Measurements from ENCODE around the gene ATP6V1F.
A peak's percentile ranks its signal among the peaks of the same experiment; 100 is the strongest.

ATP6V1F gene, protein sequence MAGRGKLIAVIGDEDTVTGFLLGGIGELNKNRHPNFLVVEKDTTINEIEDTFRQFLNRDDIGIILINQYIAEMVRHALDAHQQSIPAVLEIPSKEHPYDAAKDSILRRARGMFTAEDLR

GRCh38 chr7:128862571-128863432 lies at the start of gene ATP6V1F:
Gene ATP6V1F (plus strand): TSS chr7:128862856. CDS start chr7:128862905, 49 bp downstream.
- peak; percentile 100 for DNase-seq

- DNase-seq = no peak
Measured at GRCh38 chr7:128814499-128814898, 48.2 kb upstream of the ATP6V1F start.

- DNase-seq = no peak
Measured at GRCh38 chr7:128815289-128815942, 47.2 kb upstream of the ATP6V1F start.

DNA sequence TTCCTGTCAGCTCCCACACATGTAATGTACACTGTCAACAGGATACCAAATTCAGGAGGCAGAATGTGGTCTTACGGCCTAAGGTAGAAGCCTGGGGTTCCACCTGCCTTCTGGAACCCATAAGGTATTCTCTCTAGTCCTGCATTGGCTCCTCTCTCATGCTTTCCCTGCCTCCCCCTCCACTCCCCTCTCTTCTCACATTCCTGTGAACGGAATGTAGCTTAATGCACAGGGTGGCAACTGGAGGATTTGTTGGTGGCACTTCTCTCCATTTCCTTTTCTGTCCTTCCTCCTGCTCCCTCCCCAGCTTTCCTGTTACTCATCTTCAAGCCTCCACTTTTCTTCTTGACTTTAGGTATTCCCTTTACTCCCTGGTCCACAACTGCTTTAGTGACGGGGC lies 44.0 kb upstream of the ATP6V1F start:
- no peak for DNase-seq

- DNase-seq = no peak
Measured at GRCh38 chr7:128821724-128822123, 40.9 kb upstream of the ATP6V1F start.

- DNase-seq = no peak
Measured at GRCh38 chr7:128826512-128826911, 36.1 kb upstream of the ATP6V1F start.

DNA sequence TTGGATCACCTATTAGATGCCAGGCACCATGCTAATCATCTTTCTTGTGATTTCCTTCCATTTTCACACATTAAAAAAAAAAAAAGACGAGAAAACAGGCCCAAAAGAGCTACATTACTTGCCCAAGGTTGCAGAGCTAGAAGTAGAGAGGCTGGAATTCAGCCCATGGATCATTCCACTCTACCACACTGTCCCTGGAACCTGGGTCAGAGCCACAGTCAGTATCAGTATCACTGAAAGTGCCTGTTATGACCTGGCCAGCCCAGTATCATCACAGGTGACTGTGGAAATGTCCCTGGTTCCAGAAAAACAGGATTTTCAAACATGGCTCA lies 35.8 kb upstream of the ATP6V1F start:
- DNase-seq = no peak

DNA sequence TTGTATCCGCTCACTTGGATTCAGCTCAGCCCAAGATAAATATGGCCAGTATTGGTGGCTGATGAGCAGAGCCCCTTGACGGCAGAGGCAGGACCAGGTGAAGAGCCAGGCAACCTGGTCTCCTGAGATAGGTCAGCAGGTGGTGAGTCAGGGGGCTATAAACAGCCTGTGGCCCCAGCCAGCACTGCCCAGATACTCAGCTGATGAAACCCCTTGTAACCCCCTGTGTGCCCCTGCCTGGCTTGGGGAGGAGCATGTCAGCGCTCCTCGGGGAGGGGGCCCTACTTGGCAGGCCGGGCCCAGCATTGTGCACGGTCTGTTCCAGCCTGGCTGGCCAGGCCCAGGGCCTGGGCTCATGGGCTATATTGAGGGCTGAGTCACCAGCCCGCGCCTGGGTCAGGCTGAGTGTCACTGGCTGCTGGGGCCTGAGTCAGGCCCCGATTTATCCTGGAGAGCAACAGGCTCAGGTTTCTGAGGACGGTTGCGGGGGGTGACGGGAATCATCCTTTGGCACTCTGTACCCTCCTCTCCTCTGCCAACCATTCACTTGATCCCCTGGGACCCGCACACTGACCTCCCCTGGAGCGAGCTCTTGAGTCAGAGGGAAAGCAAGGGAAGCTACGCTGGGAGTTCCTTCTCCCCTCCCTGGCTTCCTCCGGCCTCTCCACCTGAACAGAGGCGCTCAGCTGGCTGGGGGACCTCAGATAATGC lies 35.3 kb upstream of the ATP6V1F start:
- no peak for DNase-seq

- DNase-seq = no peak
Measured at GRCh38 chr7:128827971-128828711, 34.5 kb upstream of the ATP6V1F start.

DNA sequence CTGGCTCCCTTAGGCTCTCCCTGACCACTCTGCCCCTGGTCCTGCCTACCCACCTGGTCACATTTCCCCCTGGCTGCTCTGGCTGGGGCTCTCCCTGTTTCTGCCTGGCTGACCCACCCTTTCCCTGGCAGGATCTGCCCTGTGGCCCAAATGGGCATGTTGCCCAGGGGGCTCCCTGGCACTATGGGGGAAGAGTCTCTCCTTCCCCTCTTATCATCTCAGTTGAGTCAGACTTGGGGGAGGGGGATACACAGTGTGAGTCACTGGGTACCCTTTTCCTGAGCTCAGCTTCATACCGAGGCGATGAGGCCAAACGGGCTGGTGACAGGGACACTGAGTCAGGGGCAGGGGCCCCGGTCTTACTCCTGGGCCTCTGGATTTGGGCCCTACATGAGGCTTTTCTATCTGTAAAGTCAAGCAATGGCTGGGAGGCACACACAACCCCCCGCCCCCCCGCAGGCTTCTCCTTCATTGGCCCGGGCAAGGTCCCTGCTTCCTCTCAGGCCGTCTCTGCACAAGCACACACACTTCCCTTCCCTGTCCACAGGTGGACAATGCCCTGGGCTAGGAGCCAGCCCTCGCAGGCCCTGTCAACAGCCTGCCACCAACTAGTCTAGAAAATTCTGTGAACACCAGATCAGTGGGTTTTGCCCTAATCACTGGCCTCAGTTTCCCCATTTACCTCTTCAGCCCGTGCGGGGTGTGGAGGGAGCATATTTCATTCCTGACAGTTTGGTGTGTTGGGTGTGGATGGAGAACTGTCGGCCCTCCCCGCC lies 33.1 kb upstream of the ATP6V1F start:
- no peak for DNase-seq

- DNase-seq = peak; percentile 52
Measured at GRCh38 chr7:128830231-128831177, 32.2 kb upstream of the ATP6V1F start, which contains the start of gene FLNC. Gene FLNC (plus strand): TSS chr7:128830406. CDS start chr7:128830638, 232 bp downstream.

DNA sequence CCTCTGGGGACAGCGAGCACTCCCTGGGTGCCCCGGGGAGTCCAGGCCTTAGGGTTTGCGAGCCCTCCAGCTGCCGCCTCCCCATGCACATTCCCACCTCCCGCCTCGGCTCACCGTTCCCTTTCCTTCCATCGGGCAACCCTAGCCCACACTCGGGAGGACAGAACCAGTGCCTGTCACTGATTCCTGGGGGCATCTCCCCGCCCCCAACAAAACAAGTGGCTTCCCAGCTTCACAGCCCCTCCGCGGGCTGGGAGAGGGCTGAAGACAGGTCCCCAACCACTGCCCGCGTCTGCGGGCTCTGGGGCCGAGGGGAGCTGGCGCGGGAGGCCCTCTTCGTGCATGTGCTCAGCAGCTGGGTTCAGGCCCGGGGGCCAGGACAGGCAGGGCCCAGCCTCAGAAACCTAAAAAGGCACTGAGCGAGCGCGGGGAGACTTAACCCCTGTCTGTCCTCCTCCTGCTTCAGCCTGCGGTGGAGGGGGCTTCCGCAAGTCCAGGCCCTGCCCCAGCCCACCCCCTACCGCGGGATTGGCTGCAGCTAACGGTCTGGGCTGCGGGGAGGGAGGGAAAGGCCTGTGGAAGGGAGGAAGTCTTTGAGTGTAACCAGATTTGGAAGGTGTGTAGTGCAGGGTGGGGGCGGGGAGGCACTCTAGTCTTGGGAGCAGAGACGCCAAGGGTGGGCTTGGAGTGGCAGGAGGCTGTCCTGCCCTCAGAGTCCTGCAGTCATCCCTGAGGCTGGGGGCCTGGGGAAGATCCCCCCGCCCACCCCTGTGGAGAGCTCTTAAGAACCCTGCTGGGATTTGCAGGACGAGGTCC lies 31.3 kb upstream of the ATP6V1F start:
- DNase-seq = peak; percentile 11

- DNase-seq = no peak
Measured at GRCh38 chr7:128831994-128832879, 30.4 kb upstream of the ATP6V1F start.

- no peak for DNase-seq
Measured at GRCh38 chr7:128832880-128833147, 29.8 kb upstream of the ATP6V1F start.

GRCh38 chr7:128833148-128833945 lies 29.3 kb upstream of the ATP6V1F start:
- no peak for DNase-seq

GRCh38 chr7:128833946-128834325 lies 28.7 kb upstream of the ATP6V1F start:
- no peak for DNase-seq

GRCh38 chr7:128835231-128835751 lies 27.4 kb upstream of the ATP6V1F start:
- no peak for DNase-seq
